Measurements from ENCODE around the gene CCDC92B.
"Not testable (repeated sequence)": the region's sequence is repeated elsewhere in the genome, so short reads cannot be mapped to it uniquely, and the experiment has no call there.

The CCDC92B gene

GRCh38 chr17:2749058-2749783, at the start of gene CCDC92B:
Gene CCDC92B (minus strand): TSS chr17:2749652. CDS start chr17:2735145, 14,507 bp downstream.
- no peak within 1 kb of the TSS for H3K4me3 Mint-ChIP-seq
- no peaks in the 10 kb centered on the region for H3K9me3 Mint-ChIP-seq
- no peak within 1 kb of the TSS for H3K27ac Mint-ChIP-seq
- peaks cover 59 to 80% of the 10 kb centered on the region in 2 donors for H3K27me3 Mint-ChIP-seq
- H3K4me1 Mint-ChIP-seq, result no peaks in the 10 kb centered on the region
- no peaks in the 10 kb centered on the region for H3K36me3 Mint-ChIP-seq
- DNase-seq (no peak), ATAC-seq (replicated peaks) (no peak)

- H3K4me1 Mint-ChIP-seq, result peaks cover 45 to 54% of the 10 kb centered on the region in 2 donors
- H3K27me3 Mint-ChIP-seq, result peaks cover 3 to 4% of the 10 kb centered on the region in 2 donors
- H3K27ac Mint-ChIP-seq, result no peak overlapping the region
- ATAC-seq (replicated peaks), result no peak
- H3K9me3 Mint-ChIP-seq, result no peaks in the 10 kb centered on the region
- peaks cover 0 to 18% of the 10 kb centered on the region in 2 donors for H3K36me3 Mint-ChIP-seq
- DNase-seq, result no peak
- no peak overlapping the region for H3K4me3 Mint-ChIP-seq
Measured at GRCh38 chr17:2798678-2799077, 49.2 kb upstream of the CCDC92B start.

GRCh38 chr17:2798188-2798587, 48.7 kb upstream of the CCDC92B start:
- DNase-seq (no peak), ATAC-seq (replicated peaks) (no peak)
- peaks cover 47 to 59% of the 10 kb centered on the region in 2 donors for H3K4me1 Mint-ChIP-seq
- peaks cover 3 to 4% of the 10 kb centered on the region in 2 donors for H3K27me3 Mint-ChIP-seq
- peaks cover 0 to 13% of the 10 kb centered on the region in 2 donors for H3K36me3 Mint-ChIP-seq
- H3K9me3 Mint-ChIP-seq, result no peaks in the 10 kb centered on the region
- no peak overlapping the region for H3K4me3 Mint-ChIP-seq
- H3K27ac Mint-ChIP-seq, result no peak overlapping the region

- no peaks in the 10 kb centered on the region for H3K9me3 Mint-ChIP-seq
- ATAC-seq (replicated peaks), result no peak
- DNase-seq, result no peak
- peaks cover 3 to 4% of the 10 kb centered on the region in 2 donors for H3K27me3 Mint-ChIP-seq
- H3K36me3 Mint-ChIP-seq, result peaks cover 0 to 8% of the 10 kb centered on the region in 2 donors
- no peak overlapping the region for H3K27ac Mint-ChIP-seq
- H3K4me3 Mint-ChIP-seq, result peak overlapping the region in 1 of 2 donors; percentile 87
- peaks cover 49 to 65% of the 10 kb centered on the region in 2 donors for H3K4me1 Mint-ChIP-seq
Measured at GRCh38 chr17:2797637-2798036, 48.2 kb upstream of the CCDC92B start.

GRCh38 chr17:2797226-2797625, 47.8 kb upstream of the CCDC92B start:
- DNase-seq (no peak), ATAC-seq (replicated peaks) (no peak)

GRCh38 chr17:2796164-2797125, 47.0 kb upstream of the CCDC92B start, which contains the start of gene RAP1GAP2:
Gene RAP1GAP2 (plus strand): TSS chr17:2796438. CDS start chr17:2796528, 90 bp downstream.
- H3K27me3 Mint-ChIP-seq, result peaks cover 4 to 6% of the 10 kb centered on the region in 2 donors
- H3K27ac Mint-ChIP-seq, result peak within 1 kb of the TSS; percentile 85
- ATAC-seq (replicated peaks) (peak; percentile 53 to 61), DNase-seq (no peak)
- H3K9me3 Mint-ChIP-seq, result no peaks in the 10 kb centered on the region
- H3K4me3 Mint-ChIP-seq, result peak within 1 kb of the TSS; percentile 78 to 87
- H3K4me1 Mint-ChIP-seq, result peaks cover 59 to 77% of the 10 kb centered on the region in 2 donors
- H3K36me3 Mint-ChIP-seq, result peaks cover 0 to 4% of the 10 kb centered on the region in 2 donors

More at GRCh38 chr17:2797226-2797625, 47.8 kb upstream of the CCDC92B start:
- Mint-ChIP-seq H3K4me1 (peaks cover 52 to 69% of the 10 kb centered on the region in 2 donors), H3K4me3 (peak overlapping the region; percentile 78 to 87), H3K9me3 (no peaks in the 10 kb centered on the region), H3K36me3 (peaks cover 0 to 8% of the 10 kb centered on the region in 2 donors), H3K27ac (peak overlapping the region; percentile 28), H3K27me3 (peaks cover 3 to 4% of the 10 kb centered on the region in 2 donors)

GRCh38 chr17:2795441-2796163, 46.1 kb upstream of the CCDC92B start:
- peaks cover 63 to 84% of the 10 kb centered on the region in 2 donors for H3K4me1 Mint-ChIP-seq
- H3K9me3 Mint-ChIP-seq, result no peaks in the 10 kb centered on the region
- DNase-seq (no peak), ATAC-seq (replicated peaks) (peak; percentile 2)
- peak overlapping the region; percentile 78 to 87 for H3K4me3 Mint-ChIP-seq
- H3K27me3 Mint-ChIP-seq, result peaks cover 7 to 12% of the 10 kb centered on the region in 2 donors
- no peak overlapping the region for H3K27ac Mint-ChIP-seq
- peaks cover 0 to 4% of the 10 kb centered on the region in 2 donors for H3K36me3 Mint-ChIP-seq

GRCh38 chr17:2794111-2794803, 44.8 kb upstream of the CCDC92B start:
- no peaks in the 10 kb centered on the region for H3K9me3 Mint-ChIP-seq
- DNase-seq (no peak), ATAC-seq (replicated peaks) (no peak)
- H3K27ac Mint-ChIP-seq, result peak overlapping the region; percentile 81
- no peaks in the 10 kb centered on the region for H3K36me3 Mint-ChIP-seq
- H3K4me1 Mint-ChIP-seq, result peaks cover 68 to 88% of the 10 kb centered on the region in 2 donors
- peak overlapping the region; percentile 46 to 49 for H3K4me3 Mint-ChIP-seq
- H3K27me3 Mint-ChIP-seq, result peaks cover 10 to 12% of the 10 kb centered on the region in 2 donors

GRCh38 chr17:2792366-2793169, 43.1 kb upstream of the CCDC92B start:
- peak; percentile 39 for DNase-seq
- Mint-ChIP-seq H3K27me3 (peaks cover 10 to 12% of the 10 kb centered on the region in 2 donors), H3K36me3 (no peaks in the 10 kb centered on the region), H3K4me1 (peaks cover 59 to 79% of the 10 kb centered on the region in 2 donors), H3K4me3 (no peak overlapping the region), H3K9me3 (no peaks in the 10 kb centered on the region), H3K27ac (peak overlapping the region; percentile 84)
- peak; percentile 47 to 48 for ATAC-seq (replicated peaks)

- Mint-ChIP-seq H3K27ac (no peak overlapping the region), H3K9me3 (no peaks in the 10 kb centered on the region), H3K4me1 (peaks cover 35 to 50% of the 10 kb centered on the region in 2 donors), H3K4me3 (no peak overlapping the region), H3K27me3 (peaks cover 7 to 9% of the 10 kb centered on the region in 2 donors), H3K36me3 (no peaks in the 10 kb centered on the region)
- no peak for DNase-seq
- ATAC-seq (replicated peaks), result no peak
Measured at GRCh38 chr17:2789700-2790099, 40.2 kb upstream of the CCDC92B start.

- H3K9me3 Mint-ChIP-seq, result no peaks in the 10 kb centered on the region
- no peak overlapping the region for H3K27ac Mint-ChIP-seq
- H3K36me3 Mint-ChIP-seq, result no peaks in the 10 kb centered on the region
- peaks cover 13 to 16% of the 10 kb centered on the region in 2 donors for H3K4me1 Mint-ChIP-seq
- DNase-seq, result peak; percentile 89
- ATAC-seq (replicated peaks), result peak; percentile 97 to 98
- peaks cover 8 to 11% of the 10 kb centered on the region in 2 donors for H3K27me3 Mint-ChIP-seq
- peak overlapping the region in 1 of 2 donors; percentile 44 for H3K4me3 Mint-ChIP-seq
Measured at GRCh38 chr17:2786176-2786881, 36.9 kb upstream of the CCDC92B start.

- not testable (repeated sequence) for H3K9me3 Mint-ChIP-seq; H3K27me3 Mint-ChIP-seq; H3K36me3 Mint-ChIP-seq; H3K4me3 Mint-ChIP-seq; ATAC-seq (replicated peaks); DNase-seq; H3K4me1 Mint-ChIP-seq; H3K27ac Mint-ChIP-seq
Measured at GRCh38 chr17:2785376-2785775, 35.9 kb upstream of the CCDC92B start.
